Measurements from ENCODE around the gene WDR77.

Gene WDR77

DNA sequence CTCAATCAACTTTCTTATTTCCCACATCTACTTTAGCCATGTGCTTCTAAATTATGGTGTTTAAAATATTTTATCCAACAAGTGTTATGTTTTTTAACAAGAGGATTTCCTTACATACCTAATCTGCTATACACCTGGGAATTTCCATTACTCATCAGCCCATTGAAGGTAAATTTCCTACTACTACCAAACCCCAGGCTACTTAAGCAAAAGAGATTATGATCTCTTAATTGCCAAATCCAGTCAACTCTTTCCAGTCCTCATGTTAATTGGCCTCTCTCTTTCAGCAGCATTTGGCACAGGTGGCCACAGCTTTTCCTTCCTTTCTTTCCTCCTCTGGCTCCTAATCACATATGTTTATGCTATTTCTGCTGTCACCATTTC is 19.7 kb upstream of the WDR77 start:
- DNase-seq: no peak

DNA sequence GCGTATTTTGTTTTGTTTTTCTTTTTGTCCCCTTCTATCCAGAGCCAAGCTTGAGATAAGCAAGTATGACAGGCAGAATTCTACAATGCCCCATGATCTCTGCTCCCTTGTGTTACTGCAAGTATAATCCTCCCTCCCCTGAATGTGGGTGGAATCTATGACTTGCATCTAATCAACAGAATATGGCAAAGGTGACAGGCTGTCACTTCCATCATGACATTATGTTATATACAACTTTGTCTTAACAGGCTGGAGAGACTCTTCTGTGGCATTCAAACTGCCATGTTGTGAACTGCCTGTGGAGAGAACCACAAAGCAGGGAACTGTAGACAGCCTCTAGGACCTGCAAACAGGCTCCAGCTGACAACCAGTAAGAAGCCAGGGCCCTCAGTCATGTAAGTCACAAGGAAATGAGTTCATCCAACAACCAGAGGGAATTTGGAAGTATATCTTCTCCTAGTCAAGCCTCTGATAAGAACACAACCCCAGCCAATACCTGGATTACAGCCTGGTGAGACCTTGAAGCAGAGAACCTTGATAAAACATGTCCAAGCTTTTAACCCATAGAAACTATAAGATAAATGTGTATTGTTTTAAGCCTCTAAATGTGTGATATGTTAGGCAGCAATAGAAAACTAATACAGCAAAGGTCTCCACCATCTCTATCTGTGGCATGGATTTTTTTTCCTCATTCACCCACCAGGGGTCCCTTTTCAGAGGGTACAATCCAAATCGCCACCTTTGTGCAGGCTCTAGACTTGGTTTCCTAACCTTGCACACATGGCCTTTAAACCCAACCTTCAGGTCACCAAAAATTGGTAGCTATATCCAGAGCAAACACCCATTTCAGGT is 19.0 kb upstream of the WDR77 start:
- no peak for DNase-seq

DNA sequence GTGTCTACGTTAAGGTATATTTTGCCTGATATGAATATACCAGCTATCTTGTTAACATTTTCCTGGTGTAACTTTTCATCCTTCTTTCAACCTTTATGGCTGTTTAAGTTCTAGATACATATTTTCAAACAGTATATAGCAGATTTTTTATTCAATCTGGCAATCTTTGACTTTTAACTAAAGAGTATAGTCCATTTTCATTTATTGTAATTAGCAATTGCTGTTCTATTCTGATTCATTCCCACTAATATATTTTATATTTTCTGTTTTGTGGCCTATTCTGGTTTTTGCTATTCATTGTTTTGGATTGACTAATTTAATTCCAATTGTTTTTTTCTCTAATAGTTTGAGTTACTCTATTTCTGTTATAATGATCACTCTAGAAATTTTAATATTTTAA is 17.4 kb upstream of the WDR77 start:
- no peak for DNase-seq

DNA sequence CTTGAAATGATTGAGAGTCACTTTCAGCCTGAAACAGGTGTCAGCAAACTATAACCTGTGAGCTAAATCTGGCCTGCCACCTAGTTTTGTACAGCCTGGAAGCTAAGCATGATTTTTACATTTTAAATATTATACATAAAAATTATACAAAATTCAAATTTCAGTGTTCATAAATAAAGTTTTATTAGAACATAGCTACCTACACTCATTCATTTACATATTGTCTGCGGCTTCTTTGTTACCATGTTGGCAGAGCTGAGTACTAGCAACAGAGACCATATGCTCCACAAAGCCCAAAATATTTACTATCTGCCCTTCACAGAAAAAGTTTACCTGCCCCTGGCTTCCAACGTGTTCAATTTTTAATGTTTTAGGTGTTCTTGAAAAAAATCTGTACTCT is 16.7 kb upstream of the WDR77 start:
- DNase-seq: no peak

DNA sequence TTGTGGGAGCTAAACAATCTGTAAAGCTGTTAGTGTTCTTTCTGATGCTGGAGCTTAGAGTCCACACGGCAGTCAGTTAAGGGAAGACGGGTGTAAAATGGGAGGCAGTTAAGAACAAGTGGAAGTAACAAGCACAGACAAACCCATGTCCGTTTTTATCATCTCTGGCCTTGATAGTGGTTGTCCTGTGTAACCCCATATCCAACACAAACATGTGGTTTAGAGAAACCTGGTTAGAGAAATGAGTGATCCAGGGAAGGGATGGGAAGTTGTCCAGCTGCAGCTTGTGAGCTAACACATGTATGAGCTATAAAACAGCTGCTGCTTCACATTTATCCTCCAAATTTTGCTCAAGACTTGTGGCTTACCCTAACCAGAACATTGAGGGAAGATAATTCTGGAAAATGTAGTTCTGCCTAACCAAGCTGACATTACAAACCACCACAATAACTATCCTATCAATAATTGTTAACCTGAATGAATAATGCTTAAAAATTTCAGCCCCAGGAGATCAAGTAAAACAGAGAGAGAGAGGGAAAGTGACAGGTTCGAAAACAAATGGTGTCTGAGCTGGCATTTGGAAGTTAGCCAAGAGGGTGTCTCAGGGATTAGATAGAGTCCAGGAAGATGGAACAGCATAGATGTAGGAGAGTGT is 14.1 kb upstream of the WDR77 start:
- no peak for DNase-seq

DNA sequence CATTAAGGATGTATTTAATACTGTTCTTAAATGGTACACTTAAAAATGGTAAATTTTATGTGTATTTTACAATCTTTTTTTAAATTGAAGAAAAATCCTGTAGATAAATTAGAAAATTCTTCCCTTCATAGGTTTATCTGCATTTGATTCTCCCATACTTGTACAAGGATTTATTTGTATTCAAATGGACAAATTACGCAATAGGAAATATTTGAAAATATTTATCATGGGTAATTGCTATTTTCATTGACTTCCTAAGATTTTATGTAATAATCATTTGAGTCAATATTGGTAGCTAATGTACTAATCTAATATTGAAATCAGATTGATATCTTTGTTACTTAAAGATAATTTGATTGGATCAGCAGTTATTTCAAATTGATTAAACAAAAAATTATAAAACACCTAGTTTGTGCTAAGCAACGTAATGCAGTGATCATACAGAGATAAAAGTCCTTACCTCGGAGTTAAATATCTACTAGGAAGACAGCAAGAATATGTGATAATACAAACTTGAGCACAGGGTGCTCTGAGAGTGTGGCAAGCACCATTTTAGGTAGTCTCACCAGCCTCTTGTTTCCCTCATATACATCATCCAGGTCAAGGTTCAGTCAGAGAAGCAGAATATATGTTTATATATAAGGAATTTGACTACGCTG is 13.4 kb upstream of the WDR77 start:
- DNase-seq: no peak

DNA sequence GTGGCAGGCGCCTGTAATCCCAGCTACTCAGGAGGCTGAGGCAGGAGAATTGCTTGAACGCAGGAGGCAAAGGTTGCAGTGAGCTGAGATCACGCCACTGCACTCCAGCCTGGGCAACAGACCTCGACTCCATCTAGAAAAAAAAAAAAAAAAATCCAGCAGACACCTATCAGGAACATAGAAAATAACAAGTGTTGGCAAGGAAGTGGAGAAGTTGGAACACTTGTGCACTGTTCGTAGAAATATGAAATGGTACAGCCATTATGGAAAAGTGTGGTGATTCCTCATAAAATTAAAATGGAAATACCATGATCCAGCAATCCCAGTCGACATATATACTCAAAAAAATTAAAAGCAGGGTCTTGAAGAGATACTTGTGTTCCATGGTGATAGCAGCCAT is 12.7 kb upstream of the WDR77 start:
- DNase-seq: no peak

DNA sequence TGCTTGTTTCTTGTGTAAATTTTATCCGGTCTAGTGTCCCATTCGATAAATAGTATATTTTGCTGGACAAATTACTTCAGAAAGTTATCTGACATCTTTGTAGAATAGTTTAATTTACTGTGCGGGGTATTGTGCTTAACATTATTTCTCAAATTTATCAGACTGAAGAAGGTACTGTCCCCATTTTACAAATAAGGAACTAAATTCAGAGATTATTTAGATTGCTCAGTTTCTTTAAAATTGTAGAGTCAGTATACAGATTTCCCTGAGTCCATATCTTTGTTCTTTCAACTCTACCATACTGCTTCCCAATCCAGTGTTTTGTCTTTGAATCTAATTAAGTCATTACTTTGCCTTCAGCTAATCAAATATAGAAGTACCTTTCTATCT is 6.6 kb upstream of the WDR77 start:
- no peak for DNase-seq

DNA sequence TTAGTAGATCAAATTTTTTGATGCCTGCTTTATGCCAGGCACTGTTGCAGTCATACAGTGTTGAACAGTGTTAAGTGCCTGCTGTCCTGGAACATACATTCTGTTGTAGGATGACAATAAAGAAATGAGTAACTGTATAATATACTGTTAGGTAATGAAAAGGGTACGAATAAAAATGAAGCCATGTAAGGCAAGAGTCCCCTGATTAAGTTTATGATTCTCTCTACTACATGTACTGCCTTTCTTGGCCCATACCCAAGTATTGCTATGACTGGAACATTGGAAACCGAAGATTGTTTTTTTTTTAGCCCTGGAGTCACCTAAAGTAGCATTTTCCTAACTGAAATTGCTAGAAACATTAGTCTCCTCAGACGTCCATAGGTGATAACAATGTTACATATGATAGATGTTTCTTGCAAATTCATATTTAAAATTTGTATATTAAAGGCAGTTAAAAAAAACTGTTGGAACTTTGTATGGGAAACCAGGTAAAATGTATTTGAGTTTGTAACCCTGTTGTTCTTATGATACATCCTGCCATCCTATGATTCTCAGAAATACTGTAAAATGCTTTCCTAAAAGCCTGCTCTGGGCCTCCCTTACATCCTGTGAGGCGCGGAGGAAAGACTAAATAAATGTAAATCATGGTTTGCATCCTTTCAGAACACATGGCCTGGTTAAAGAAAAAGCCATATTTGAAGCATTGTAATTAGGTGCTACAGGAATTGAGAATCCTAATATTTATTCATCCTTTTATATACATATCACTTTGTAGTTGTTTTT is 6.0 kb upstream of the WDR77 start:
- no peak for DNase-seq

DNA sequence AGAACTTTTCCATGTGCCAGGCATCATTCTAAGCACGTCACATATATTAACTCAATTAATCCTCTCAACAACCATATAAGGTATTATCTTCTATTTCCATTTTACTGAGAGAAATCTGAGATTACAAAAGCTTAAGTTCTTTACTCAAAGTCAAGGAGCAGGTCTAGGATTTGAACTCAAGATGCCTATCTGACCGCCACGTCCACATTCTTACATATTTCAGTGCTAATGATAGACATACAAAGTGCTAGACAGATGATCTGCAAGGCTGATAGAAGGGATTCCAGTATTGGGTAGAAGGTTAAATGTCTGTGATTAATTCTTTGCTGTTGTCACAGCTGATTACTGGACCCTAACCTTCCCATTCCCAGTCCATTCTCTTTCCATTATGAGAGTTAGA is 4.7 kb upstream of the WDR77 start:
- no peak for DNase-seq

DNA sequence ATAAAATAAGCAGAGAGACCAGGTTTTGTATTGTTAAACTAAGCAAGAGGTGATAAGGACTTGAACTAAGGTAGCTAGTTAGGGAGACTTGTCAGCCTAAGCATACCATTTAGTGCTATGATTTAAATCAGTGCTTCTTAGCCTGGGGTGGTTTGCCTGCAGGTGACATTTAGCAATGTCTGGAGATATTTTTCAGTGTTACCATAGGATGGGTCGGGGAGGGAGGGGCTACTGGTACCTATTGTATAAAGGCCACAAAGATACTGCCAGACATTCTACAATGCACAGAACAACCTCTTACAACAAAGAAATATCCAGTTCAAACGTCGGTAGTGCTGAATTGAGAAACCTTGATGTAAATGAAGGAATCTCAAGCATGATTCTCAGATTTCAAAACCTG is 3.5 kb upstream of the WDR77 start:
- no peak for DNase-seq

DNA sequence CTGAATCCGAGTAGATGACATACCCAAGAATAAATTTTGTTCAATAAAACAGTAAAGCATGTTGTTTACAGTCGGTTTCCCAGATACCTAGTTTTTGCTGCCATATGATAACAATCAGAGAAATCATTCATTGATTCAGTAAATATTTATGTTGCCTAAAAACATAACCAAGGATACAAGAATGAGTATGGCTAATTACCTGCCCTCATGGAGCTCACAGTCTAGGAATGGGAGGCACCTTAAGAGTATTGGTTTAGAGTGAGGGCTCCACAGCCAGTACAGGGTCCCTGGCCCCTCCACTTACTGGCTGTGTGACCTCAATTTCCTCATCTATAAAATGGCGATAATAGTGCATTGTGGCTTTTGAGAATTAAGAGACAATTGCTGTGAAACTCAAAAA is 1.1 kb upstream of the WDR77 start:
- DNase-seq: no peak

DNA sequence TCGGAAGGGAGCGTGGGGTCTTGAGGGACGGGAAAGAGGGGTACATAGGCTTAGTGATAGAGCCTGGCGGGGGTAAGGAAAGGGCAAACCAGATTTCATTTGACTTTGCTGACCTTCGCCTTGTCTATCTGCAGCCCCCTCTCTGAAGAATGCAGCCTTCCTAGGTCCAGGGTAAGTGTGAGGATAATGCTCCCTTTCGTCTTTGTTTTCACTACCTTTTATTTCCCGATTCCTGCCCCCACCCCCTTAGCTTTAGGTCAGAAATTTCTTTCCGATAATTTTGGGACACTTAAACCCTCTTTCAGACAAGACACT is 604 bp upstream of the WDR77 start:
- no peak for DNase-seq

DNA sequence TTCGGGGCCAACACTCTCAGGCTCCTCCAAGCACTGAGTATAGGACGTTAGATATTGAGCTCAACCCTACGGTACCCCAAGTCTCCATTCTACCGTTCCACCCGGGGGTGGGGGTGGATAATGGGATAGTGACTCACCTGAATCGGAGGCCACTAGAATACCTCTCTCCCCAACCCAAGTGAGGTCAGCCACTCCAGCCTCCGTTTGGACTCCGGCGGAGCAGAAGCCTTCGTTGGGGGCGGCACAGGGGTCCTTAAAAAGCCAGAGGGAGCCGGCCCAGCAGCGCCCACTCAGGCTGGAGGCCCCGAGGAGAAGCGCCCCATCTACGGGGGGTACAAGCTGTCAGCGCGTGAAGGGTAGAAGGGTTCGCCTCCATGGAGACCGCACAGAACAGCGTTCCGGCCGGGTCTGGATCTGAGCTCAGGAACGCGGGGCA is 556 bp downstream of the WDR77 start:
- DNase-seq: no peak

DNA sequence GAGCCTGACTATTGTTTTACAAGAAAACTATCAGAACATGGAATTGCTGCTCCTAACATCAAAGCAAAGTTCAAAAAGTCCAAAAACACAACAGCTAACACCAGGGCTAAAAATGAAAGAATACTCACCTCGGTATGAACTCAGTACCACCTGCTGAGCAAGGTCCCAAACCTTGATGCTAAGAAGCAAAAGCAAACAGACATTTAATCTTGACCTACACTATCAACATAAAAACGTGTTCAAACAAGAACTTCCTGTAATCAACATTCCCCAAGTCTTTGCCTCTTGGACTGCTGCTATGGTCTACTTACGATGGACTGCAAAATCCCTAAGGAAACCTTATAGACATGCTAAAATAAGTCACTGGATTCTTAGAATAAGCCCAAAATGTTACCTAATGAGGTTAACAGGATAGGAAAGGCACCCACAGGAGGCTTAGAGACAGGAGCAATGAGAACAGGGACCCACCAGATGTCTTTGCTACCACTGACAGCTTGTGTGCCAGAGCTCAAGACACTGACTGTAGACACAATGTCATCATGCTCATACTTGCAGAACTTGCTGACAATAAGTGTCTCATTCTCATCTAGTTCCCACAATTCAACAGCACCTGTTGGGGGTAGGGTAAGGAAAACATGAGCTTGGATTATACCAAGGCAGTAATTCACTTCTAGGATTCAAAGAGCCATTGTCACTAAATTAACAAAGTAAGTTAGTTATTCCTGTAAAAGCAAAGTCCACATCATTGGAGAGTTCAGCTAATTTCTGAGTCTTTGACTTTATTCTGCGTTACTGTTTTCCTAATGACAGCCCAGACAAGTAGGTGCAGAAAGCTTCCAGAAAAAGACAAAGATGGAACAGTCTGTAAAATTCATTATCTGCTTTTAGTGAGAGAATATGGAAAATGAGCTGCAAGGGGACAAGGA is 1.8 kb downstream of the WDR77 start:
- no peak for DNase-seq

DNA sequence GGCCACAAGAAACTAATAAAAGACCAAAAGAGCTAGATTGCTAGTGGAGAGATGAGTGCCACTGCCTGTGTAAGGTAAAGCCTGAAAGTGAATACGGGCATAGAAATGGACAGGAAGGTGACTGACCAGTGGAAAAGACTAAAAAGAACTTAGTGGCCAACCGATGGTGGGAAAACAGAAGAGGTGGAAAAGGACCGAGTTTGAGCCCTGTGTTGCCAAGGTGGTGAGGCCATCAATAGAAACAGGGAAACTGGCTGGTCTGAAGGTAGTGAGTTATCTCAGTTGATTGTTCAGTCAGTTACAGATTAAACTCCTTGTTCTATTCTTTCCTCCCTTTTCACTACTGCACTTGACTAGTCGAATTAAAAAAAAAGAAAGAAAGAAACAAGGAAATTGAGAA is 2.5 kb downstream of the WDR77 start:
- DNase-seq: no peak

DNA sequence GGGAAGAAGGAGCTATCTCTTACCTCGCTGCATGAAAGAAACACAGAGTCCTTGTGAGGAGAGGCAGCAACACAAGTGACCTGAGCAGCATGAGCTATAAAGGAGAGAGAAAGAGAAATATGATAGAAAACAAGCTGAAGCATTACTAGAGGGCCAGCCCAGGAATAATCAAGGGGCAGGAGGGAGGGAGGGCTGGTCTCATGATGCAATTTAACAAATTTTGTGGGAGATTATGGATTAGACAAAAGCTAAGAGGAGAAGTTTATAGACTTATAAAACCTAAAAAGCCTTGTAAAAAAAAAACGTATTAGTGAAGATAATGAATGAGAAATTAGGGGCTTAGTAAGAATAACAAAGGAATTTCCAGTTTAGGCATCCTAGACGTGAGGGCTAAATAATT is 5.0 kb downstream of the WDR77 start:
- DNase-seq: no peak

DNA sequence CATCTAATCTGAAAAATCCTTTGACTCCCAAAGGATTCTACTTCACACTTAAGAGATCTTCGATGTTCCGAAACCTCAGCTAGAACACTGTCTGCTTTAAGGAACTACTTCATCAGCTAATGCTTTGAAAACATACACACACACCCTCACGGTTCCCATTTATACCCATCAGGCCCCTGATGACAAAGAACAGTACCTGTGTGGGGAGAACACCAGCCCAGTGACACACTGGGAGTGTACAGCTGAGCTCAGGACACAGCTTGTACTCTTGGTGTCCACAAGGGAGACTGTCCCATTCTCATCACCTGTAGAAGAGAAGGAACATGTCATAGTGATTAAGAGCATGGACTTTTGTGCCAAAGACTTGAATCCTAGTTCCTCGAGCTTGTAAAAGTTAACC is 6.6 kb downstream of the WDR77 start:
- DNase-seq: no peak

DNA sequence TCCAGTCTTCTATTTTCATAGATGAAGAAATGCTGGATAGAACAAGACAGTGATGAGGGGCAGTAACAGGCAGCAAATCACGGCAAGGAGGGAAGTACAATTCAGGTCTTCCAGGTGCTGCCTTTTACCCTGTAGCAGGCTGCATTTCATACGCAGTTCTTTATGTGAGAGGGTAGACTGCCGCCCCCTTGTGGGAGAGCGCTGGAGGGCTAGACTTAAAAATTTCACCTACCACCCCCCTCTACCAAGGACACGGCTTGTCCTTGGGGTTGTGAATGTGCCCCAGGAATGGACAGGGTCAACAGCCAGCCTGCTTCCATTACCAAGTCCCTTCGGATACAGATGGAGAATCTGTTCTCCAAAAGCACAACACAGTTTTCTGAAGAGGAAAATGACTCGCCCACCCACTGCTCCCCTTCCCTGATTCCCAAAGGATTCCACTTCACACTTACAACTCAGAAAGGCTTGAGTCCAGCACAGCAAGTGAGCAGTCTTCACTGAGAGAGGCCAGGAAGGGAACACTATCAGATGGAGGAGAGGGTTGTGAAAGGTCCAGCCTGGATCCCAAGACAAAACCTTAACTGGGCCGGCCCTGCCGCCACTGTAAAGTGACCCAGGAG is 7.4 kb downstream of the WDR77 start:
- no peak for DNase-seq

DNA sequence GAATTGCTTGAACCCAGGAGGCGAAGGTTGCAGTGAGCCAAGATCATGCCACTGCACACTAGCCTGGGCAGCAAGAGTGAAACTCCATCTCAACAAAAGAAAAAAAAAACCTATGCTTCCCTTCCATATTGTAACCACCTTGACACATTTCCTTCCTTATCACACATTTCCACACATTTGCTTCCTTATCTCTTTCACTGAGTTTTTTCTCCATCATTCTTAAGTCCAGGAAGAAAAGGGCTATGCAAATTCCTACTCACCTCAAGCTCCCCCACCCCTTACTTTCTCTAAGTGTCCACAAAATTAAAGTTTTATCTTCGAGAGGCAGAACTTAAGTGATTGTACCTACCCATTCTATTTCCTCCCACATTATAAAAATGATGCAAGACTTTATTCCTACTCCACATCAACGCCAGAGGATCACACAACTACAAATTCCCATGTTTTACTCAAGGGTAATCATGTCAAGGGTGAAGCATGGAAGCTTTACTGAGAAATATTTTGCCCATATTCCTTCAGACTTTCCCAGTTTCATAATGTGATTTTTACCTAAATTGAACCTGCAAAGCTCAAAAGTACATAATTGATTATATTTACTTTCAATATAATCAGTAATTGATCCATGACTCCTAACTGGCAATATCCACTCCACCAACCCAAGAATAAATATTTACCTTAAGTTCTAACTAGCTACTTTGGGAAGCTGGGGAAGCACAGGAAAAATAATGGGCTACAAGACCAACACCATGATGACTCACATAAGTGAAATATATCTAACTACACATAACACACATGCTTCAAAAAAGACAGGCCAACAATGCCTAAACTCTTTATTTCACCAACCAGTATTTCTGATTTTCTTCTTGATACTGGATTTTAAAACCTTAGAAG is 9.3 kb downstream of the WDR77 start:
- DNase-seq: no peak

DNA sequence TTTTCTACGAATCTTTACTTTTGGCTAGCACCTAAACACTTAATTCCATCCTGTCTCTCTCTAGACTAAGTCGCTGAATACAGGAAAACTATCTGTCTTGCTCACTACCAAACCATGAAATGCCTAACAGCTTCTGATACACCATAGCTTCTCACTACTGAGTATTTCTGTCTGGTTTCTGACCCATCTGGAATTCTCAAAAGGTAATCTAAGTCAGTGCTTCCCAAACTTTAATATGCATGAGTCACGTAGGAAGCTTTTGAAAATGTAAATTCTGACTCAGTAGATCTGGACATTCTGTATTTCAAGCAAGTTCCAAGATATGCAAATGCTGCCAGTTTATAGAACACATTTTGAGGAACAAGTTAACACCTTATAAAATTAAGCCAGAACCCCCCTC is 12.3 kb downstream of the WDR77 start:
- no peak for DNase-seq

All from cerebellar nuclear complex (tissue), 1 donor.